Adrenal gland (tissue), 12 donors: ENCODE measurements around the gene PLA2G4F. TPM values are rescaled to one million over a fixed set of nuclear protein-coding genes. Genes with fewer than 3 reads are reported as not detected.
"Not testable (repeated sequence)": the region's sequence is repeated elsewhere in the genome, so short reads cannot be mapped to it uniquely, and the experiment has no call there.

ENCODE experiments used
- DNase-seq, 7 donors: peaks; one replicate each; pipeline ENCODE4 v3.0.0-alpha.2; 2019 to 2020
- H3K27ac ChIP-seq, 5 donors: fragments of 200-600 bp; sonication (generic) in 4 of 5; 1 replicate in 3 of 5; 2 replicates in 2 of 5; pipeline versions ENCODE4 v1.5.1 to v1.8.0; 2016 to 2020; ENCODE audit warnings: mild to moderate bottlenecking in 1 of 5
- H3K27me3 ChIP-seq: fragments of 200-600 bp; 2 replicates; pipeline ENCODE4 v1.8.0; 2021
- H3K36me3 ChIP-seq, 2 donors: fragments of 200-600 bp; replicated peaks in 1 of 2; 1 replicate in 1 of 2; 2 replicates in 1 of 2; pipeline versions ENCODE4 v1.5.1 to v1.8.0; 2018 to 2022
- H3K4me1 ChIP-seq, 2 donors: fragments of 200-600 bp; replicated peaks in 1 of 2; 1 replicate in 1 of 2; 2 replicates in 1 of 2; pipeline versions ENCODE4 v1.5.1 to v1.8.0; 2018 to 2021
- H3K4me3 ChIP-seq, 4 donors: fragments of 200-600 bp; sonication (generic) in 3 of 4; one replicate each; pipeline ENCODE4 v1.5.1; 2016 to 2018
- H3K9me3 ChIP-seq, 3 donors: fragments of 200-600 bp; sonication (generic) in 1 of 3; replicated peaks in 1 of 3; 1 replicate in 2 of 3; 2 replicates in 1 of 3; pipeline versions ENCODE4 v1.5.1 to v1.8.0; 2016 to 2021
- CTCF ChIP-seq, 6 experiments: fragments of 450-650 bp in 4 of 6; fragments of 200-600 bp in 2 of 6; sonication (generic) in 1 of 6; IDR thresholded peaks; 1 replicate in 5 of 6; 2 replicates in 1 of 6; pipeline versions ENCODE4 v1.5.1 to v1.8.0; 2016 to 2021; ENCODE audit warnings: antibody characterized with exemption in 6 of 6, mild to moderate bottlenecking in 2 of 6, moderate library complexity in 1 of 6
- POLR2A ChIP-seq, 2 donors: fragments of 450-650 bp; IDR thresholded peaks; one replicate each; pipeline ENCODE4 v1.6.1; 2017; ENCODE audit warnings: antibody characterized with exemption in 2 of 2, mild to moderate bottlenecking in 2 of 2, moderate library complexity in 1 of 2
- WGBS, 4 donors: extraction: QIAGEN DNeasy Blood & Tissue Kit in 2 of 4; methylation state at CpG; one replicate each; pipeline versions ENCODE4 v1.1.5 to v1.1.7; 2013 to 2017; 5-methylcytosine and 5-hydroxymethylcytosine counted together
- intact Hi-C, 2 donors: fragments of 100-400 bp; cut with DNase I; formaldehyde crosslinking; loops; one replicate each; pipeline versions ENCODE4 v1.14.1 to v1.15.0; 2022 to 2023
- polyA plus RNA-seq, 3 donors: library from polyadenylated mRNA; stranded (reverse); fragments of 200-250 nt in 2 of 3; fragments of 350-450 nt in 1 of 3; fragmentation: Illumina TruSeq in 1 of 3; extraction: RNeasy Lipid Tissue Mini Kit (QIAGEN cat#74804) in 1 of 3; gene quantifications; one replicate each; pipeline ENCODE4 v1.2.3, GENCODE V29; 2013 to 2014
- total RNA-seq, 9 donors: library from RNA; depleted of rRNA in 4 of 9; stranded (reverse); fragments of >200 nt in 4 of 9; fragments of 120-200 nt in 1 of 9; fragmentation: NEBNext Ultra II Directional in 1 of 9; extraction: Animal tissue kit (Norgen Biotek cat#: 25700) in 1 of 9; gene quantifications; one replicate each; pipeline versions ENCODE4 v1.1.0 to v1.2.4, GENCODE V29; 2013 to 2023
- donor health status: healthy with polysubstance abuse.
- donor health status: Bipolar disorder and iron deficiency.
- donor health status: DM: yes; HTN: yes; CAD: no.
- donor health status: DM: no; HTN: no; CAD: no.
- donor health status: DM: no; HTN: no; CAD: no.
- donor health status: DM: yes; HTN: yes; CAD: no.

The PLA2G4F gene
- total and polyA plus RNA-seq, 12 donors = 0.03 to 0.29 (median 0.11) TPM; not detected in 9

DNA sequence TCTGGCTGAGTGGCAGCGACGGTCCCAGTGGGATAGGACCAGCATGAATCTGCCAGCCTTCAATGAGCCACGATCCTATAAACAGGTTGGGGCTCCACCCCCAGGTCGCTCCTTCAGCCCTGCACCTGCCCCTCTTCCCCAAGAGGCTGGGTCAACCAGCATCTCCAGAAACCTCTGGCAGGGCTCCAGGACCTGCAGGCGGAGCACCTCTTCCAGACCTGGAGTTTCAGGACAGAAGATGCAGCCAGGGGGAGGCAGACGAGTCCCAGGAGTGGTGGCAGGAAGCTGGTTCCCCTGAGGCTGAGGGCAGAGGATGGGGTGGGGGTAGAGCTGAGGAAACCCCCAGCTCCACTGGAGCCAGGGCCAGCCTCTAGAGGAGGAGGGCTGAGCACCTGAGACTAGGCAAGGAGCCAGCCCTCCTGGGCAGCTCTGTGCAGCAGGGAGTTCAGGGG is 61.9 kb downstream of the PLA2G4F start, which contains the start of gene PLA2G4D:
Gene PLA2G4D (minus strand): TSS at position 51 of the 452 bp plus-strand sequence. CDS start 103 bp downstream, outside the sequence.
- intact Hi-C loops = no loop called here
- Histone ChIP-seq H3K4me1 (no peaks in the 10 kb centered on the region), H3K9me3 (no peaks in the 10 kb centered on the region), H3K27me3 (no peaks in the 10 kb centered on the region), H3K27ac (no peak within 1 kb of the TSS), H3K4me3 (no peak within 1 kb of the TSS), H3K36me3 (no peaks in the 10 kb centered on the region)
- TF ChIP-seq CTCF (IDR thresholded peaks at IDR 0.05) (no peak), POLR2A (IDR thresholded peaks at IDR 0.05) (no peak)
- DNase-seq = no peak
- WGBS, 4 donors = 77 to 90% (median 85%) methylated on average over 5 to 6 of the region's 6 CpGs

GRCh38 chr15:42093966-42094365 is 62.5 kb downstream of the PLA2G4F start:
- Histone ChIP-seq H3K36me3 (no peaks in the 10 kb centered on the region), H3K9me3 (no peaks in the 10 kb centered on the region), H3K27ac (no peak overlapping the region), H3K27me3 (no peaks in the 10 kb centered on the region), H3K4me3 (no peak overlapping the region), H3K4me1 (no peaks in the 10 kb centered on the region)
- DNase-seq = no peak
- 89 to 100% (median 92%) methylated on average over 4 to 7 of the region's 7 CpGs for WGBS, 4 donors
- intact Hi-C loops = no loop called here
- TF ChIP-seq CTCF (IDR thresholded peaks at IDR 0.05) (no peak), POLR2A (IDR thresholded peaks at IDR 0.05) (no peak)

DNA sequence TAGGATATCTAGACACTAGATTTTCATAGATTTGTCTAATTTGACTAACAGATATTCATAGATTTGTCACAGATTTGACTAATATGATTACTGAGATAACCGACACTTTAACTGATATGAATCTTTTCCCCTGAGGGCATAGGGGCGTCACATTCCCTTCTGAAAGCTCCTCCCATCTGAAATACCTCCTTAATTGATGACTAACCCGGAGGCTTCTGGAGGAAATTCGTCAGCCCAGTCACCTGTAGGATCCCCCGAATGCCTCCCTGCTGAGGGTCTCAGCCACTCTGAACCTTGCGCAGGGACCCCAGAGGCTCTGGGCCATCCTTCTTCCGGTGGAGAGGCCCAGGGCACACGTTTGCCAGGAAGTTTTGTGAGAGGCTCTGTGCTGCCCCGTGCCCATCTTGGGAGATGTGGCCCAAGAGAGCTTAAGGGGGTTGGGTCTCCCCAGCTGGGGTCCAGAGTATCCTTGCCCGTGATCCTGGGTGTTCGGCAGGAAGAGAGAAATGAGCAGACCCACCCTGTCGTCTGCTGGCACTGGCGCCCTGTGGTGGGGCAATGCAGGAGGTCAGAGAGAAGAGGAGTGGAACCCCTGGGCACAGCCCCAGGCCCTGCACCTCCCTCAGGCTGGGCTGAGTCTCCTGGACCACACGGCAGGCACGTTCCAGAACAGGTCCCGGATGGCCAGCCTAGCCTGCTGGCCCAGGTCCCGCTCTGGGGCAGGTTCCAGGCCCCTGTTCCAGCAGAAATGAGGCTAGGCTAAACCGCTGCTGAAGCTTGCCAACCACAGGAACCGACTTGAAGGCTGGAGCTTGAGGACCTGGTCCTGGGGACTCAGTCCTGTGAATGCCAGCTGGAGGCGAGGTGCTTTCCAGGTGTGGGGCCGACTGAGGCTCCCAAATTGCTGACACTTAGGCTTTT is 63.8 kb downstream of the PLA2G4F start:
- TF ChIP-seq POLR2A (IDR thresholded peaks at IDR 0.05) (no peak), CTCF (IDR thresholded peaks at IDR 0.05) (no peak)
- no peak overlapping the region for H3K4me3 ChIP-seq
- H3K36me3 ChIP-seq = no peaks in the 10 kb centered on the region
- H3K27me3 ChIP-seq = no peaks in the 10 kb centered on the region
- intact Hi-C loops = no loop called here
- no peaks in the 10 kb centered on the region for H3K9me3 ChIP-seq
- DNase-seq = no peak
- WGBS, 4 donors = 65 to 85% (median 77%) methylated on average over 14 to 21 of the region's 21 CpGs
- H3K4me1 ChIP-seq = no peaks in the 10 kb centered on the region
- no peak overlapping the region for H3K27ac ChIP-seq

DNA sequence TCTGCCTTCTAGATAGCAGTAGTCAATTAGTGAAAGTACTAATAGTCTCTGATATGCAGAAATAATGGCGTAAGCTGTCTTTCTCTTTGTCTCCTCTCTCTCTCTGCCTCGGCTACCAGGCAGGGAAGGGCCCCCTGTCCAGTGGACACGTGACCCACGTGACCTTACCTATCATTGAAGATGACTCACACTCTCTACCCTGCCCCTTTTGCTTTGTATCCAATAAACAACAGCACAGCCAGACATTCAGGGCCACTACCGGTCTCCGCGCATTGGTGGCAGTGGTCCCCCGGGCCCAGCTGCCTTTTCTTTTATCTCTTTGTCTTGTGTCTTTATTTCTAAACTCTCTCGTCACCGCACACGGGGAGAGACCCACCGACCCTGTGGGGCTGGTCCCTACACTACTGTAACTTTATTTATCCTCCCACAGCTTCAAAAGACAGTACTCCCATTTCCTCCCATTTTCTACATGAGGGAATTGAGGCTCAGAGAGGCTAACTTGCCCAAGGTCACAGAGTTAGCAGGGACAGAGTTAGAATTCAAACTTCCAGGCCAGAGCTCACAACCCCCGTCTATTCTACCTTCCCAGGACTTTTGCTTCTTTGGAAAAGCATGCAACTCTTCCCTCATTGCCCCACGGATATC is 64.6 kb downstream of the PLA2G4F start:
- not testable (repeated sequence) for H3K36me3 ChIP-seq

More for the DNA sequence above, 64.6 kb downstream of the PLA2G4F start:
- WGBS, 4 donors = 55 to 65% (median 61%) methylated on average over 12 to 14 of the region's 14 CpGs
- H3K27me3 ChIP-seq, H3K9me3 ChIP-seq, H3K27ac ChIP-seq, intact Hi-C loops, H3K4me1 ChIP-seq, H3K4me3 ChIP-seq: not testable (repeated sequence)
- peak in 1 of 7 donors; percentile 51 for DNase-seq
